Fibroblast of skin of scalp (primary cell): ENCODE results near the gene WBP1L.

Experiments used
- DNase-seq: peaks from one replicate; pipeline ENCODE4 v3.0.0-alpha.2; 2013

WBP1L gene

GRCh38 chr10:102781090-102781920 is 37.6 kb downstream of the WBP1L start:
- DNase-seq: no peak

- DNase-seq: peak; percentile 45
Measured at GRCh38 chr10:102781921-102782557, 38.3 kb downstream of the WBP1L start.

- DNase-seq: peak; percentile 52
Measured at GRCh38 chr10:102782673-102783551, 39.2 kb downstream of the WBP1L start.

- no peak for DNase-seq
Measured at GRCh38 chr10:102783568-102783967, 39.8 kb downstream of the WBP1L start.

GRCh38 chr10:102785818-102786217 is 42.1 kb downstream of the WBP1L start:
- no peak for DNase-seq

- no peak for DNase-seq
Measured at GRCh38 chr10:102791754-102792395, 48.1 kb downstream of the WBP1L start.

GRCh38 chr10:102795453-102796406 is 52.0 kb downstream of the WBP1L start:
- DNase-seq: no peak

- peak; percentile 60 for DNase-seq
Measured at GRCh38 chr10:102796407-102797176, 52.8 kb downstream of the WBP1L start.

GRCh38 chr10:102799691-102800471 is 56.1 kb downstream of the WBP1L start:
- no peak for DNase-seq

- no peak for DNase-seq
Measured at GRCh38 chr10:102800611-102801335, 57.0 kb downstream of the WBP1L start.

GRCh38 chr10:102801496-102801895 is 57.7 kb downstream of the WBP1L start:
- DNase-seq: peak; percentile 60

- no peak for DNase-seq
Measured at GRCh38 chr10:102801978-102802377, 58.2 kb downstream of the WBP1L start.

- peak; percentile 93 for DNase-seq
Measured at GRCh38 chr10:102802920-102803534, 59.3 kb downstream of the WBP1L start.

GRCh38 chr10:102804382-102805055 is 60.8 kb downstream of the WBP1L start:
- no peak for DNase-seq

GRCh38 chr10:102808380-102808779 is 64.6 kb downstream of the WBP1L start:
- DNase-seq: no peak

- DNase-seq: no peak
Measured at GRCh38 chr10:102811346-102811745, 67.6 kb downstream of the WBP1L start.

- no peak for DNase-seq
Measured at GRCh38 chr10:102812231-102812876, 68.6 kb downstream of the WBP1L start.
